Stomach (tissue), 4 donors: ENCODE measurements around the gene KIF4B.

Experiments
- CTCF ChIP-seq, 7 experiments: fragments of 450-650 bp in 4 of 7; fragments of 200-600 bp in 3 of 7; sonication (generic) in 3 of 7; IDR thresholded peaks; one replicate each; pipeline ENCODE4 v1.5.1; 2016 to 2019; ENCODE audit warnings: antibody characterized with exemption in 7 of 7, control low read depth in 2 of 7, mild to moderate bottlenecking in 1 of 7
- EP300 ChIP-seq: sonication (generic); formaldehyde crosslinking; IDR thresholded peaks from one replicate; pipeline ENCODE4 v1.6.1; 2017; ENCODE audit warnings: antibody characterized with exemption
- POLR2A ChIP-seq, 4 donors: fragments of 450-650 bp; IDR thresholded peaks; one replicate each; pipeline ENCODE4 v1.6.1; 2016; ENCODE audit warnings: antibody characterized with exemption in 4 of 4, control low read depth in 2 of 4, mild to moderate bottlenecking in 1 of 4, moderate library complexity in 1 of 4
- POLR2AphosphoS5 ChIP-seq, 3 donors: sonication (generic); formaldehyde crosslinking; IDR thresholded peaks; one replicate each; pipeline ENCODE4 v1.6.1; 2016; ENCODE audit warnings: antibody characterized with exemption in 3 of 3

GRCh38 chr5:155023320-155023719 is 9.8 kb downstream of the KIF4B start:
- TF ChIP-seq POLR2A (IDR thresholded peaks at IDR 0.05) (no peak), CTCF (IDR thresholded peaks at IDR 0.05) (no peak), EP300 (no peak), POLR2AphosphoS5 (IDR thresholded peaks at IDR 0.05) (no peak)
